Thoracic aorta (tissue), 2 donors: ENCODE results near the gene WSCD1. TPM values are rescaled to one million over a fixed set of nuclear protein-coding genes. Genes with fewer than 3 reads are reported as not detected.

Source experiments
- ATAC-seq: fragments of 150-250 bp; one replicate; pipeline ENCODE4 v1.8.0; 2017; ENCODE audit warnings: low read depth; ENCODE audit not compliant: insufficient number of reproducible peaks, low FRiP score
- DNase-seq: peaks from one replicate; pipeline ENCODE4 v3.0.0-alpha.2; 2020; ENCODE audit warnings: low spot score
- H3K27ac ChIP-seq, 2 donors: fragments of 200-600 bp; sonication (generic); 1 replicate in 1 of 2; 2 replicates in 1 of 2; pipeline ENCODE4 v1.5.1; 2016; ENCODE audit warnings: mild to moderate bottlenecking in 2 of 2, moderate library complexity in 2 of 2
- H3K27me3 ChIP-seq: fragments of 200-600 bp; sonication (generic); replicated peaks from 2 replicates; pipeline ENCODE4 v1.6.0; 2016; ENCODE audit warnings: mild to moderate bottlenecking; ENCODE audit not compliant: insufficient read depth
- H3K36me3 ChIP-seq: fragments of 200-600 bp; sonication (generic); one replicate; pipeline ENCODE4 v1.5.1; 2016
- H3K4me1 ChIP-seq, 2 donors: fragments of 200-600 bp; sonication (generic); 1 replicate in 1 of 2; 2 replicates in 1 of 2; pipeline versions ENCODE4 v1.5.1 to v1.6.0; 2016; ENCODE audit warnings: low read depth in 2 of 2, mild to moderate bottlenecking in 1 of 2; ENCODE audit not compliant: control insufficient read depth in 1 of 2
- H3K4me3 ChIP-seq: fragments of 200-600 bp; sonication (generic); 2 replicates; pipeline ENCODE4 v1.5.1; 2016; ENCODE audit warnings: mild to moderate bottlenecking
- H3K9me3 ChIP-seq: fragments of 200-600 bp; sonication (generic); 2 replicates; pipeline ENCODE4 v1.5.1; 2016
- total RNA-seq, 2 donors: library from RNA; depleted of rRNA; stranded (reverse); fragments of >200 nt; gene quantifications; one replicate each; pipeline versions ENCODE4 v1.1.0 to v1.2.3, GENCODE V29; 2016
- TF ChIP-seq, protein P1 (sequence below): fragments of 200-600 bp; sonication (generic); IDR thresholded peaks from one replicate; pipeline ENCODE4 v1.5.1; 2019; ENCODE audit warnings: antibody characterized with exemption

The WSCD1 gene
- total RNA-seq, 2 donors from 2014 or later: 6.0 to 29.0 TPM

DNA sequence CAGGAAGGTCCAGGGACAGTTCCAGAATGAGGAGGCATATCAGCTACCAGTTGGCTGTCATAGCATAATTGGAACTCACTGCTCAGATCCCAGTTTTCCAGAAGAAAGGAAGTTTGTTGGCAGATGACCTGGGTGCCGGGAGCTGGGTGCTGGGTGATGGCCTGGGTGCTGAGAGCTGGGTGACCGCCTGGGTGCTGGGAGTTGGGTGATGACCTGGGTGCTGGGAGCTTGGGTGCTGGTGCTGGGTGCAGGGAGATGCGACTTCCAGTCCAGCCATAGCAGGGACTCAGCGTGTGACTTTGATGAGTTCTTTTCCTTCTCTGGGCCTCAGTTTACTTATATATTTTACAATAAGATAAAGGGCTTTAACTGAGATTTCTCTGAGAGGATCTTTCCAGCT lies 18.0 kb downstream of the WSCD1 start:
- no peak for DNase-seq
- TF ChIP-seq, protein P1, sequence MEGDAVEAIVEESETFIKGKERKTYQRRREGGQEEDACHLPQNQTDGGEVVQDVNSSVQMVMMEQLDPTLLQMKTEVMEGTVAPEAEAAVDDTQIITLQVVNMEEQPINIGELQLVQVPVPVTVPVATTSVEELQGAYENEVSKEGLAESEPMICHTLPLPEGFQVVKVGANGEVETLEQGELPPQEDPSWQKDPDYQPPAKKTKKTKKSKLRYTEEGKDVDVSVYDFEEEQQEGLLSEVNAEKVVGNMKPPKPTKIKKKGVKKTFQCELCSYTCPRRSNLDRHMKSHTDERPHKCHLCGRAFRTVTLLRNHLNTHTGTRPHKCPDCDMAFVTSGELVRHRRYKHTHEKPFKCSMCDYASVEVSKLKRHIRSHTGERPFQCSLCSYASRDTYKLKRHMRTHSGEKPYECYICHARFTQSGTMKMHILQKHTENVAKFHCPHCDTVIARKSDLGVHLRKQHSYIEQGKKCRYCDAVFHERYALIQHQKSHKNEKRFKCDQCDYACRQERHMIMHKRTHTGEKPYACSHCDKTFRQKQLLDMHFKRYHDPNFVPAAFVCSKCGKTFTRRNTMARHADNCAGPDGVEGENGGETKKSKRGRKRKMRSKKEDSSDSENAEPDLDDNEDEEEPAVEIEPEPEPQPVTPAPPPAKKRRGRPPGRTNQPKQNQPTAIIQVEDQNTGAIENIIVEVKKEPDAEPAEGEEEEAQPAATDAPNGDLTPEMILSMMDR: no peak
- Histone ChIP-seq H3K27me3 (no peaks in the 10 kb centered on the region), H3K27ac (no peak overlapping the region), H3K4me1 (no peaks in the 10 kb centered on the region), H3K36me3 (no peaks in the 10 kb centered on the region), H3K9me3 (no peaks in the 10 kb centered on the region), H3K4me3 (no peak overlapping the region)
- ATAC-seq: no peak

DNA sequence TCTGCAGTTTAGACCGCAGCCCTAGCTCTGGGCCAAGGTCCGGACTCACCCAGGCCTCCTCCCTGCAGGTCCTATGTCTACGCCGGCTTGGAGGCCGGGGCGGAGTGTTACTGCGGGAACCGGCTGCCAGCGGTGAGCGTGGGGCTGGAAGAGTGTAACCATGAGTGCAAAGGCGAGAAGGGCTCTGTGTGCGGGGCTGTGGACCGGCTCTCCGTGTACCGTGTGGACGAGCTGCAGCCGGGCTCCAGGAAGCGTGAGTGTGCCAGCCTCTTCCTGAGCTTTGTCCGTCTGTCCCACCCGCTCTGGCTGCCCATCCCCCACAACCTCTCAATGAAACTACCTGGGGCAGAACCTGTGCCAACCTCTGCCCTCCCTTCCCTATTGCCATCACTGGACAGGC lies 20.1 kb downstream of the WSCD1 start:
- no peak for DNase-seq
- Histone ChIP-seq H3K27me3 (no peaks in the 10 kb centered on the region), H3K4me3 (no peak overlapping the region), H3K36me3 (no peaks in the 10 kb centered on the region), H3K4me1 (no peaks in the 10 kb centered on the region), H3K27ac (no peak overlapping the region), H3K9me3 (no peaks in the 10 kb centered on the region)
- TF ChIP-seq, protein P1: no peak
- no peak for ATAC-seq

DNA sequence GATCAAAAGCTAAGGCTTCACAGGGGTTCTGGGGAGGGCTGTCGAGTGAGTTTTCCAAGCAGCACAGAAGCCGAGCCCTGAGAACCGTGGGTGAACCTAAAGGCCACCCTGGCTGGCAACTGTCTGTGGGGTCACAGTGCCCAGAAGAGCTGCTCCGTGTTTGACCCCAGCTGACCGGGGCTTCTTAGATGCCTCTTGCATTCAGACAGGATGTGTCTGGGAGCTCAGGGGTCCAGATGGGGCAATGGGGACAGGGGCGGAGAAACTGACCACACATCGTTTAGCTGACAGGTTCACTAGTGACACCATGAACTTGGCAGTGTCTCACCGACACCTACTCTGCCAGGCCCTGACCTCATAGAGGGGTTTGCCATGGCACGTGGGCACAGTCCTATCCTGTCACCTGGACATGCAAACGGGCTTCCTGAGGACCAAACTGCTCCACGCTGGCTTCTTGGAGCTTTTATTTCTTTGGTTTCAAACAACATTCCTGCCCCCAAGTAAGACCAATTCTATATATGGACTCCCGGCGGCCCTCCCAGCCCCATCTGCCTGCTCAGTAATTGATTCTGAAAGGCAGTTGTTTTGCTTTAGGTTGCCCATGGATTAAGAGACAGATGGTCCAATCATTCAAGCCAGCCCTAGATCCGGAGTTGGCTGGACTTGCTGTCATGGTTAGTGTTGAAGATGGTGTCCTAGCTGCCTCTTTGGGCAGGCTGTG lies 22.2 kb downstream of the WSCD1 start:
- ATAC-seq (no peak), DNase-seq (no peak)
- Histone ChIP-seq H3K4me1 (no peaks in the 10 kb centered on the region), H3K27ac (no peak overlapping the region), H3K36me3 (no peaks in the 10 kb centered on the region), H3K27me3 (no peaks in the 10 kb centered on the region), H3K9me3 (no peaks in the 10 kb centered on the region), H3K4me3 (no peak overlapping the region)
- TF ChIP-seq, protein P1: no peak

DNA sequence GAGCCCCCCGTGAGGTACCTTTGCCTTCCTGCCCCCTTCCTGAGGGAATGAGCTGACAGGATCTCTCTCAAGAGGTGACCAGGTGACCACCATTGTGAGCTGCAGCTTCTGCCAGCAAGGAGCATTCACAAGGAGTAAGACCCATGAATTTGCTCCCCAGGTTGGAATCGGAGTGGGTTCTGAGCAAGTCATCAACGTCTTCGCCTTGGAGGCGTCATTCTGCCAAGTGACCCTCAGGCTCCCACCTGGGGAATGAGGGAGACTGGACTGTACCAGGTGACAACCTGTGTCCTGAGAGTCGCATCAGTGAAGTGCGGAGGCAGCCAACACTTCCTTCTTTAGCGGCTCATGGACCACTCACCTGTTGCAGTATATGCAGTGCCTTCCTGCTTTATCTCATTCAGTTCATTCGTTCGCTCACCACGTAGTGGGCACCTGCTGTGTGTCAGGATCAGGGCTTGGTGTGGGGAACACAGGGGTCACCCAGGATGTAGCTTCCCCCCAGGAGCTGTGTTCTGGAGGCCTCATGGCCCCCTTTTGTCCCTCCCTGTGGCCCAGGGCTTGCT lies 22.8 kb downstream of the WSCD1 start:
- no peaks in the 10 kb centered on the region for H3K9me3 ChIP-seq
- no peak overlapping the region for H3K27ac ChIP-seq
- H3K27me3 ChIP-seq: no peaks in the 10 kb centered on the region
- H3K4me1 ChIP-seq: no peaks in the 10 kb centered on the region
- no peak overlapping the region for H3K4me3 ChIP-seq
- DNase-seq: no peak
- ATAC-seq: no peak
- TF ChIP-seq, protein P1: no peak
- H3K36me3 ChIP-seq: no peaks in the 10 kb centered on the region

DNA sequence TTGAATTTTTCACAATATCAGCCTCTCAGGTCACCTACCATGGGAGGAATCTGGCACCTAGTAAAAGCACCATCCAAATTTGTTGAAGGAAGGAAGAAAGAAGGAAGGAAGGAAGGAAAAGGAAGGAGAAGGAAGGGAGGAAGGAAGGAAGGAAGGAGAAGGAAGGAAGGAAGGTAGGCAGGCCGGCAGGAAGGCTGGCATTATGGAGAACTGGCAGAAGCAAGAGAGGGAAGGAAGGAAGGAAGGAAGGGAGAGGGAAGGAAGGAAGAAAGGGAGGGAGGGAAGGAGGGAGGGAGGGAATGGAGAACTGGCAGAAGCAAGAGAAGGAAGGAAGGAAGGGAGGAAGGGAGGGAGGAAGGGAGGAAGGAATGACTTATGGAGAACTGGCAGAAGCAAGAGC lies 24.3 kb downstream of the WSCD1 start:
- Histone ChIP-seq H3K27ac (no peak overlapping the region), H3K4me3 (no peak overlapping the region), H3K27me3 (no peaks in the 10 kb centered on the region), H3K4me1 (no peaks in the 10 kb centered on the region), H3K9me3 (no peaks in the 10 kb centered on the region), H3K36me3 (no peaks in the 10 kb centered on the region)
- TF ChIP-seq, protein P1: no peak
- ATAC-seq (no peak), DNase-seq (no peak)
